Neural progenitor cell (in vitro differentiated cells): ENCODE measurements around the gene MED13L. TPM values are rescaled to one million over a fixed set of nuclear protein-coding genes. Genes with fewer than 3 reads are reported as not detected.

Experiments used
- DNase-seq: peaks from one replicate; pipeline ENCODE4 v3.0.0-alpha.2; 2016; ENCODE audit warnings: low spot score
- H2AFZ ChIP-seq: fragments of 200-600 bp; sonication (generic); replicated peaks from 2 replicates; pipeline ENCODE4 v1.6.1; 2016; ENCODE audit warnings: antibody characterized with exemption
- H3F3A ChIP-seq: fragments of 200-600 bp; sonication (generic); 2 replicates; pipeline ENCODE4 v1.6.1; 2016; ENCODE audit warnings: antibody characterized with exemption, low read depth
- H3K27ac ChIP-seq: fragments of 200-600 bp; sonication (generic); 2 replicates; pipeline ENCODE4 v1.5.1; 2016; ENCODE audit warnings: mild to moderate bottlenecking
- H3K27me3 ChIP-seq: fragments of 200-600 bp; sonication (generic); 2 replicates; pipeline ENCODE4 v1.6.1; 2016; ENCODE audit warnings: mild to moderate bottlenecking, moderate library complexity
- H3K36me3 ChIP-seq: fragments of 200-600 bp; sonication (generic); 2 replicates; pipeline ENCODE4 v1.5.1; 2016
- H3K4me1 ChIP-seq: fragments of 200-600 bp; sonication (generic); 2 replicates; pipeline ENCODE4 v1.6.1; 2016; ENCODE audit warnings: mixed run types
- H3K4me2 ChIP-seq: fragments of 200-600 bp; sonication (generic); 2 replicates; pipeline ENCODE4 v1.6.1; 2016
- H3K4me3 ChIP-seq: fragments of 200-600 bp; sonication (generic); 2 replicates; pipeline ENCODE4 v1.5.1; 2016
- H3K79me2 ChIP-seq: fragments of 200-600 bp; sonication (generic); 2 replicates; pipeline ENCODE4 v1.6.1; 2016; ENCODE audit warnings: low read depth
- H3K9ac ChIP-seq: fragments of 200-600 bp; sonication (generic); 2 replicates; pipeline ENCODE4 v1.6.1; 2016
- H3K9me3 ChIP-seq: fragments of 200-600 bp; sonication (generic); 2 replicates; pipeline ENCODE4 v1.5.1; 2016; ENCODE audit warnings: low read depth
- H4K20me1 ChIP-seq: fragments of 200-600 bp; sonication (generic); 2 replicates; pipeline ENCODE4 v1.6.1; 2016; ENCODE audit warnings: low read depth
- H3K27ac Mint-ChIP-seq: 3 replicates; pipeline ENCODE4 v1.8.0; 2021; ENCODE audit warnings: mixed read lengths
- H3K27me3 Mint-ChIP-seq: 2 replicates; pipeline ENCODE4 v1.8.0; 2022; ENCODE audit warnings: low read depth, mild to moderate bottlenecking, inconsistent platforms, moderate library complexity, mixed read lengths; ENCODE audit not compliant: insufficient read depth
- H3K36me3 Mint-ChIP-seq: 3 replicates; pipeline ENCODE4 v1.8.0; 2021; ENCODE audit warnings: mixed read lengths
- H3K4me1 Mint-ChIP-seq: 3 replicates; pipeline ENCODE4 v1.8.0; 2021; ENCODE audit warnings: mixed read lengths
- H3K4me3 Mint-ChIP-seq: 3 replicates; pipeline ENCODE4 v1.8.0; 2021; ENCODE audit warnings: mild to moderate bottlenecking, moderate library complexity, mixed read lengths
- H3K9me3 Mint-ChIP-seq: 3 replicates; pipeline ENCODE4 v1.8.0; 2020; ENCODE audit warnings: mixed read lengths
- CTCF ChIP-seq: fragments of 200-600 bp; sonication (generic); IDR thresholded peaks from 2 replicates; pipeline ENCODE4 v1.5.1; 2017; ENCODE audit warnings: antibody characterized with exemption, mild to moderate bottlenecking
- EZH2 ChIP-seq: fragments of 200-600 bp; sonication (generic); IDR thresholded peaks from 2 replicates; pipeline ENCODE4 v1.6.1; 2017; ENCODE audit warnings: antibody characterized with exemption, mild to moderate bottlenecking, moderate library complexity
- EZH2phosphoT487 ChIP-seq: fragments of 200-600 bp; sonication (generic); IDR thresholded peaks from 2 replicates; pipeline ENCODE4 v1.6.1; 2017; ENCODE audit warnings: antibody characterized with exemption
- total RNA-seq: library from RNA; depleted of rRNA; stranded (reverse); fragments of >200 nt; gene quantifications from 2 replicates; pipeline ENCODE4 v1.2.3, GENCODE V29; 2015; ENCODE audit warnings: low replicate concordance

MED13L gene
- total RNA-seq, 1 donor from 2014 or later, result 149 TPM

- Histone ChIP-seq H2AFZ (no peak overlapping the region), H3K27ac (peak overlapping the region; percentile 13), H4K20me1 (peaks cover 88% of the 10 kb centered on the region), H3K27me3 (no peaks in the 10 kb centered on the region), H3K9ac (no peak overlapping the region), H3K36me3 (no peaks in the 10 kb centered on the region), H3K9me3 (no peaks in the 10 kb centered on the region), H3K4me3 (no peak overlapping the region), H3F3A (peaks cover 22% of the 10 kb centered on the region), H3K79me2 (peaks cover 99% of the 10 kb centered on the region), H3K4me2 (no peak overlapping the region), H3K4me1 (peaks cover 17% of the 10 kb centered on the region)
- Mint-ChIP-seq H3K4me3 (no peak overlapping the region), H3K27me3 (no peaks in the 10 kb centered on the region), H3K27ac (no peak overlapping the region), H3K36me3 (no peaks in the 10 kb centered on the region), H3K9me3 (no peaks in the 10 kb centered on the region), H3K4me1 (peaks cover 16% of the 10 kb centered on the region)
- no peak for TF ChIP-seq EZH2phosphoT487
- no peak for TF ChIP-seq EZH2
- no peak for TF ChIP-seq CTCF
- no peak for DNase-seq
These were observed 209.6 kb downstream of the MED13L start for GRCh38 chr12:116067892-116068291.

GRCh38 chr12:116066381-116067230, 210.9 kb downstream of the MED13L start:
- no peaks in the 10 kb centered on the region for H3K9me3 ChIP-seq
- H3K4me3 ChIP-seq, result no peak overlapping the region
- peaks cover 22% of the 10 kb centered on the region for H3F3A ChIP-seq
- Mint-ChIP-seq H3K36me3 (no peaks in the 10 kb centered on the region), H3K4me1 (peaks cover 11% of the 10 kb centered on the region), H3K4me3 (no peak overlapping the region), H3K27ac (no peak overlapping the region), H3K27me3 (no peaks in the 10 kb centered on the region), H3K9me3 (no peaks in the 10 kb centered on the region)
- H3K27me3 ChIP-seq, result no peaks in the 10 kb centered on the region
- H3K9ac ChIP-seq, result no peak overlapping the region
- no peak overlapping the region for H3K27ac ChIP-seq
- peaks cover 17% of the 10 kb centered on the region for H3K4me1 ChIP-seq
- peaks cover 97% of the 10 kb centered on the region for H3K79me2 ChIP-seq
- TF ChIP-seq EZH2 (no peak), EZH2phosphoT487 (no peak), CTCF (peak; percentile 97)
- DNase-seq, result peak; percentile 63
- H4K20me1 ChIP-seq, result peaks cover 75% of the 10 kb centered on the region
- no peak overlapping the region for H2AFZ ChIP-seq
- H3K4me2 ChIP-seq, result no peak overlapping the region
- H3K36me3 ChIP-seq, result no peaks in the 10 kb centered on the region

GRCh38 chr12:116065606-116066005, 211.9 kb downstream of the MED13L start:
- H3K27ac ChIP-seq, result no peak overlapping the region
- DNase-seq, result no peak
- H3K79me2 ChIP-seq, result peaks cover 97% of the 10 kb centered on the region
- H3K9me3 ChIP-seq, result no peaks in the 10 kb centered on the region
- H3K36me3 Mint-ChIP-seq, result no peaks in the 10 kb centered on the region
- no peaks in the 10 kb centered on the region for H3K27me3 Mint-ChIP-seq
- H3K27ac Mint-ChIP-seq, result no peak overlapping the region
- H3K4me1 Mint-ChIP-seq, result peaks cover 11% of the 10 kb centered on the region
- H4K20me1 ChIP-seq, result peaks cover 69% of the 10 kb centered on the region
- no peak overlapping the region for H3K4me2 ChIP-seq
- H3K36me3 ChIP-seq, result no peaks in the 10 kb centered on the region
- TF ChIP-seq EZH2phosphoT487 (no peak), CTCF (no peak), EZH2 (no peak)
- H3F3A ChIP-seq, result peaks cover 22% of the 10 kb centered on the region
- H3K9me3 Mint-ChIP-seq, result no peaks in the 10 kb centered on the region
- H3K4me1 ChIP-seq, result peaks cover 17% of the 10 kb centered on the region
- no peak overlapping the region for H3K4me3 Mint-ChIP-seq
- H2AFZ ChIP-seq, result no peak overlapping the region
- H3K27me3 ChIP-seq, result no peaks in the 10 kb centered on the region
- H3K4me3 ChIP-seq, result no peak overlapping the region
- H3K9ac ChIP-seq, result no peak overlapping the region
